ENCODE measurements around the gene IGF2.
A peak's percentile ranks its signal among the peaks of the same experiment; 100 is the strongest.

IGF2 gene

GRCh38 chr11:2169626-2170570 lies 30.7 kb upstream of the IGF2 start:
- no peak for DNase-seq (ENCODE audit: low read depth)
- TF ChIP-seq, protein P1, sequence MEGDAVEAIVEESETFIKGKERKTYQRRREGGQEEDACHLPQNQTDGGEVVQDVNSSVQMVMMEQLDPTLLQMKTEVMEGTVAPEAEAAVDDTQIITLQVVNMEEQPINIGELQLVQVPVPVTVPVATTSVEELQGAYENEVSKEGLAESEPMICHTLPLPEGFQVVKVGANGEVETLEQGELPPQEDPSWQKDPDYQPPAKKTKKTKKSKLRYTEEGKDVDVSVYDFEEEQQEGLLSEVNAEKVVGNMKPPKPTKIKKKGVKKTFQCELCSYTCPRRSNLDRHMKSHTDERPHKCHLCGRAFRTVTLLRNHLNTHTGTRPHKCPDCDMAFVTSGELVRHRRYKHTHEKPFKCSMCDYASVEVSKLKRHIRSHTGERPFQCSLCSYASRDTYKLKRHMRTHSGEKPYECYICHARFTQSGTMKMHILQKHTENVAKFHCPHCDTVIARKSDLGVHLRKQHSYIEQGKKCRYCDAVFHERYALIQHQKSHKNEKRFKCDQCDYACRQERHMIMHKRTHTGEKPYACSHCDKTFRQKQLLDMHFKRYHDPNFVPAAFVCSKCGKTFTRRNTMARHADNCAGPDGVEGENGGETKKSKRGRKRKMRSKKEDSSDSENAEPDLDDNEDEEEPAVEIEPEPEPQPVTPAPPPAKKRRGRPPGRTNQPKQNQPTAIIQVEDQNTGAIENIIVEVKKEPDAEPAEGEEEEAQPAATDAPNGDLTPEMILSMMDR (conservative IDR thresholded peaks at IDR 0.05; ENCODE audit: low read depth, low read length): no peak
- H3K4me3 ChIP-seq (ENCODE audit: low read length): no peak overlapping the region

- TF ChIP-seq, protein P1 (conservative IDR thresholded peaks at IDR 0.05; ENCODE audit: low read depth, low read length): no peak
- no peak for DNase-seq (ENCODE audit: low read depth)
- no peak overlapping the region for H3K4me3 ChIP-seq (ENCODE audit: low read length)
Observed at GRCh38 chr11:2169005-2169378, 29.8 kb upstream of the IGF2 start.

- DNase-seq (ENCODE audit: low read depth): no peak
- TF ChIP-seq, protein P1 (conservative IDR thresholded peaks at IDR 0.05; ENCODE audit: low read depth, low read length): no peak
Observed at GRCh38 chr11:2168286-2169004, 29.3 kb upstream of the IGF2 start.

DNA sequence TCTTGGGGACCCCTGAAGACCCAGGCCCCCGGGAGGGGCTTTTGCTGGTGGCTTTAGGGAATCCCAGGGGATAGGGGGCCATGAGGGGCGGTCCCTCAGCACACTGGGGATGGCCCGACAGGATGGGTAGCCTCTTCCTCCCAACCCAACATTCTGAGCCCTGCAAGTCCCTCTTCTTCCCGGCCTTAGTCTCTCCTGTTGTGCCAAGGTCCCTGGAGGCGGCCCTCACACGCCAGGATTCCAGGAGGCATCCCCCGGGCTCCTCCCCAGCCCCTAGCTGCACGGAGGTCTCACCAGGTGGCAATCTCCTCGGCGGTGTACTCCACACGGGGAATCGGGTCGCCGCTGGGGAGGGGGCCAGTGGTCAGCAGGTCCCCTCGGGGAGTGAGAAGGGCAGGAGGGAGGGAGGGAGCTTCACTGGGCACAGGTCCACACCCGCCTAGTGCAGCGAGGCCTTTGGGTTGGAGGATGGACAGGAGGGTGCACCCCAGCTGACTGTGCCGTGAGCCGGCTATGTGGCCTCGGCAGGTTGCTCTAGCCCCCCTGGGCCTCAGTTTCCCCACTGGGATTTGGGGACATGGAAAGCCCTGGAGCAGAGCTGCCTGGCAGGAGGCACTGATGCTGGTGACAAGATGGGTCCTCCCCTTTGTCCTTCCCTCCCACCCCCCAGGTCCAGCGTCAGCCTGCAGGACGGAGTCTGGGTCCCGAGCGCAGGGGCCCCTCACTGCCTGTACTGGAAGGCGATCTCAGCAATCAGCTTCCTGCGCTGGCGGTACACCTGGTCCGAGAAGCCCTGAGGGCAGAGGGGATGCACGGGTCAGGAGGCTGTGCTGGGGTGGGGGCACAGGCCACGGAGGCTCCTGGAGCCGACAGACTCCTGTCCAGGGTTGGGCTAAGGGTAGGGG lies 28.2 kb upstream of the IGF2 start:
- TF ChIP-seq, protein P1 (conservative IDR thresholded peaks at IDR 0.05; ENCODE audit: low read depth, low read length): no peak
- no peak overlapping the region for H3K4me3 ChIP-seq (ENCODE audit: low read length)
- DNase-seq (ENCODE audit: low read depth): no peak

More at GRCh38 chr11:2168286-2169004, 29.3 kb upstream of the IGF2 start:
- no peak overlapping the region for H3K4me3 ChIP-seq (ENCODE audit: low read length)

- DNase-seq (ENCODE audit: low read depth): no peak
- no peak overlapping the region for H3K4me3 ChIP-seq (ENCODE audit: low read length)
- TF ChIP-seq, protein P1 (conservative IDR thresholded peaks at IDR 0.05; ENCODE audit: low read depth, low read length): peak; percentile 65
Observed at GRCh38 chr11:2166091-2166851, 27.1 kb upstream of the IGF2 start.

GRCh38 chr11:2165571-2165970 lies 26.4 kb upstream of the IGF2 start:
- no peak for DNase-seq (ENCODE audit: low read depth)
- no peak overlapping the region for H3K4me3 ChIP-seq (ENCODE audit: low read length)
- TF ChIP-seq, protein P1 (conservative IDR thresholded peaks at IDR 0.05; ENCODE audit: low read depth, low read length): no peak
